ENCODE data around the gene PRDM16.
"Not testable (repeated sequence)": the region's sequence is repeated elsewhere in the genome, so short reads cannot be mapped to it uniquely, and the experiment has no call there.

Gene PRDM16

DNA sequence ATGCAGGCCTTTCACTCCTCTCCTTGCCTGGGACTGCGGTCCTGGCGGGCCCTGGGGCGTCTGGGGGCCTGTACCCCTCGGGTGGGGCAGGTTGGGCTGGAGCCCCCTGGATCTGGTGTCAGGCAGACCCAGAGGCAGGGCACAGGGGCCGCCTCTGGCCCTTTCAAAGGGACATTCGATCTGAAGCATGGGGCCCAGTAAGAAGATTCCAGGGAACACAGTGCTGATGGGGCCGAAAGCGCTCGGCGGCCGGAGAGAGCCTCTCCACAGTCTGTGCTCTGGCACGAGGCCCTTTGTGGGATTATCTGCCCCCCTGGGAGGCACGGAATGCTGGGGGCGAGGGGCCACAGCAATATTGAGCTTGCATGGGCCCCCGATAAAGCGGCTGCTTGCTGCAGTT is 15.2 kb downstream of the PRDM16 start:
- DNase-seq, result no peak

DNA sequence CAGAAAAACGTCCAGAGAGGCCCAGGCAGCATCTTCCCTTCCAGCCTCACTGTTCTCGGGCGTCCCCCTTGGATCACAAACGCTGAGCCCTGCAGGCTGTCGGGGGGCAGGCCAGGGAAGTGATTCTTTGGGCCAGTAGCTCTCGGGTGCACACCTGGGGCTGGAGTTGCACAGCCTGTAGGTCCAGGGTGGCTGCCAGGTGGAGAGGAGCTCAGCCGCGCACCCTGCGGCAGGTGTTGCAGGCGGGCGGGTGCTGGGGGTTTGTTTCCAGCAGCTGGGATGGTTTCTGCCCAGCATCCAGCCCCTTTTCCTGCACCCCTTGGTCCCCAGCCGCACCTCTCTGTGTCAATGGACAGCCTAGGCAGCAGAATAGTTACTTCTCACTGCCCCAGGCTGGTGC is 15.7 kb downstream of the PRDM16 start:
- no peak for DNase-seq

DNA sequence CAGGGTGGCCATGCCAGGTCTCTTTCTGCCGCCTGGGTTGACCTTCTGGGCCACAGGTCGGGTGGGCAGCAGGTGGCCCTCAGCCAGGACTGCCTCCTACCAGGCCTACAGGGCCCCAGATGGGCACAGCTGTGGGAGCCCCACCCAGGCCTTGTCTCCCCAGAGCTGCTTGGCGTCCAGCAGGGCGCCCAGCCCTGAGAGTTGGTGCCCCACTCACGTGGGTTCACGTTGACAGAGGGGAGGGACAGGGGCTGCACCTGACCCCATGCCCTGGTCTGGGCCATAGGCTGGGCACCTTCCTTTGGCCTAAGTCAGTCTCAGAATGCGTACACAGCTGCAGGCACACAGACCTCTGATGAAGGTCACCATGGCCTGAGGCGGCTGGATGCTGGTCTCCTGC is 16.7 kb downstream of the PRDM16 start:
- DNase-seq, result no peak

DNA sequence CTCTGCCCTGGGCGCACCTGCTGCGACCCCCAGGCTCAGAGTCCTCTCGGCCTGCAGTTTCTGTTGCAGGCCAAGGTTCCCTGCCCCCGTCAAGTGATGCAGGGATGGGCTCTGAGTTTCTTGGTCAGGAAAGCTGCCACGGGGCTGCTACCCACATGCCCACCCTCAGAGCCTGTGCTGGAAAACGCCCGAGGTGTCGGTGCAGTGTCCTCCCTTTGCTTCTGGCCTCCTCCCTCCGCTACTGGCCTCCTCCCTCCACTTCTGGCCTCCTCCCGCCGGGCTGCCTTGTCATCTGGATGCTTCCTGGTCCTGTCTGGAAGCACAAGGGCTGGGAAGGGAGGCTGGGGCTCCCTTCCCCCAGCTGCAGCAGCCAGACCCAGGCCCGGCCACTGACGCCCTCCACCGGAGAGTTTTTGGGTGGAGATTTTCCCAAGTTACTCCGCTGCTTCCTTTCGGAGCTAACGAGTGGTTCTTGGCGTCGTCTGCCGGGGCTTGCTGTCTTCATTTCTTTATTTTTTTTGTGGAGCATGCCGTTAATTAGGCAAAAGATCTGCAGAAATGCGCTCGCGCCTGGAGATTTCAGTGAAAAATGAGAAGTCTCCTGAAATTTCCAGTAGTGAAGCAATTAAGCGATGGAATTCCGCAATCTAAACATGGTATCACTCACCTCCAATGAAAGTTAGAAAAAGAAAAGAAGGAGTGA is 17.4 kb downstream of the PRDM16 start:
- DNase-seq, result no peak

DNA sequence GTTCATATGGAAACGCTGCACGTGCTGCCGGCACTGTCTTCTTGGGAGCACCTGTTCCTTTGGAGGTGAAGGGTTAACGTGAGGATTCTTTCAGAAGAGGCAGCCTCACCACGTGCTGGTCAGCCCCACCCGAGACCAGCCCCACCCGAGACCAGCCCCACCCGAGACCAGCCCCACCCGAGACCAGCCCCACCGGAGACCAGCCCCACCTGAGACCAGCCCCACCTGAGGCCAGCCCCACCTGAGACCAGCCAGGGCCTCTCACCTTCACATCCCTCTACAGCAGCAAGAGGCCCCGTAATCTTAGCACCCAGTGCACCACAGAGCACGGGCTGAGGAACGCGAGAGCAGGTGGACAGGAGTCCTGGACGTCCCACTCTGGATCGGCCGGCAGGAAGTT is 18.0 kb downstream of the PRDM16 start:
- DNase-seq, result no peak

DNA sequence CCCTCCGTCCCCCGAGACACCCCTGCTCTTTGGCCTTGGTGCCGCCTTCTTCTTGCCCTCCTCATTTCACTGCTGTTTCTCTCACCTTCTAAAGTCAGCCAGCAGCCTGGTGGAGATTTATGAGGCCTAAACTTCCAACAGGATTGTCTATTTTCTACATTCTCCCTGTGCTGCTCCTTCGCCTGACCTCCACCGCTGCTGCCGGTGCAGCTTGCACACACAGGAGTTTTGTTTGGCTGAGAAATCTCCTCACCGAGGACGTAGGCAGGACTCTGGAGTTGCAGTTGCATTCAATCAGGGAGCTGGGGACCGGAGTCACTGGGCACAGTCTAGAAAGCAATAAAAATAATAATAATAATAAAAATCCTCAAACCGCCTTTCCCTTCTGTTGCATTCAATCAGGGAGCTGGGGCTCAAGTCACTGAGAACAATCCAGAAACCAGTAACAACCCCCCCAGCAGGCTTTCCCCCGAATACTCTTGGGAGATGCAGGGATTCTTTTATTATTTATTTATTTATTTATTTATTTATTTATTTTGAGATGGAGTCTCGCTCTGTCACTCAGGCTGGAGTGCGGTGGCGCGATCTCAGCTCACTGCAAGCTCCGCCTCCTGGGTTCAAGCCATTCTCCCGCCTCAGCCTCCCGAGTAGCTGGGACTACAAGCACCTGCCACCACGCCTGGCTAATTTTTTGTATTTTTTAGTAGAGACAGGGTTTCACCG is 19.1 kb downstream of the PRDM16 start:
- DNase-seq, result not testable (repeated sequence)

DNA sequence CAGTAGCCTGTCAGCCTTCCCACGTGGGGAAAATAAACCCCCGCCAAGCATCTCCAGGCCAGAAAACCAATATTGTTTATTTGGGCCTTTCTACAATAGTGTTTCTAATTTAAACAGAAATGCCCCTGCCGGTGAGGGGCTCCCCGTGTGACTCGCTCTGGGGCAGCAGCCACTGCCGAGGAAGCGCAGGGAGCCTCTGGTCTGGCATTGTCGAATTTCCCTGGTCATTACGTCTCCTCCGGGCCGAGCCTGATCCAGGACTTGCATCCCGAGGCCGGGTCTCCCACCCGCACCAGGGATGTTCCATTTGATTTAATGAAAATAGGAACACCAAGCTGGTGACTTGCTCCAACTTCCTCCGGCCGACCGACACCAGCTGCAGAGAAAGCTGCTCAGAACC is 20.5 kb downstream of the PRDM16 start:
- DNase-seq, result no peak

DNA sequence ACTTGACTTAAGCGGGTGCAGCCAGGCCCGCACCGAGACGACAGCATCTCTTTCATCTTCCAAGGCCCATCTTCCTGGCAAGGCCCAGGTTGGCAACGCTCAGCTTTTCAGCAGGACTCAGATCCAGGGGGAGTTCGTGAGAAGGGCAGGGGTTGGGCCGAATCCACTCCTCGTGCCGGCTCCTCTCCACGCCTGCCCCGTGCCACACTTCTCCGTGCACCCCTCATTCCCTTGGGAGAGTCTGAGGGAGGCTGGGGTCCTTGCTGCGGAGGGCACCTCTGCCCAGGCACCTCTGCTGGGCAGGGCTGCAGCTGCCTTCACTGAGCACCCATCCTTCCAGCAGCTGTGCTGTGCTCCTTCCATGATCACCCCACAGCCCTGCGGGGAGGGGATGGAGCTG is 22.3 kb downstream of the PRDM16 start:
- DNase-seq, result no peak

DNA sequence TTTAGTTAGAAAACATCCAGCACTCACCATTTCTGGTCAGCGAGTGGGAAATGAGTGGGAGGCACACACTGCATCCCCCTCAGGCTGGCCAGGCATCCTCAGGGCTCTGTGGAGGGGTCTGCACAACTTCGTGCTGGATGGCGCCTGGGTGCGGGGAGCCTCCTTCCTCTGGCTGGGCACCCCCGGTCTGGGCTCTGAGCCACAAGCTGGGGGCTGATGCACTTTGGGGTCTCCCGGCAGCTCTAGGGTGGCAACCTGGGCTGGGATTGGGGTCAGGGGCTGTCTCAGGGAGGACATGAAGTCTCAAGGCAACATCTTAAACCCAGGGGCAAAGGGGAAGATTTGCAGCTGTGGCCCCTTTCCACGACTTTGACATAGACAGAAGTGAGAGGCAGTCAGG is 23.5 kb downstream of the PRDM16 start:
- DNase-seq, result no peak

DNA sequence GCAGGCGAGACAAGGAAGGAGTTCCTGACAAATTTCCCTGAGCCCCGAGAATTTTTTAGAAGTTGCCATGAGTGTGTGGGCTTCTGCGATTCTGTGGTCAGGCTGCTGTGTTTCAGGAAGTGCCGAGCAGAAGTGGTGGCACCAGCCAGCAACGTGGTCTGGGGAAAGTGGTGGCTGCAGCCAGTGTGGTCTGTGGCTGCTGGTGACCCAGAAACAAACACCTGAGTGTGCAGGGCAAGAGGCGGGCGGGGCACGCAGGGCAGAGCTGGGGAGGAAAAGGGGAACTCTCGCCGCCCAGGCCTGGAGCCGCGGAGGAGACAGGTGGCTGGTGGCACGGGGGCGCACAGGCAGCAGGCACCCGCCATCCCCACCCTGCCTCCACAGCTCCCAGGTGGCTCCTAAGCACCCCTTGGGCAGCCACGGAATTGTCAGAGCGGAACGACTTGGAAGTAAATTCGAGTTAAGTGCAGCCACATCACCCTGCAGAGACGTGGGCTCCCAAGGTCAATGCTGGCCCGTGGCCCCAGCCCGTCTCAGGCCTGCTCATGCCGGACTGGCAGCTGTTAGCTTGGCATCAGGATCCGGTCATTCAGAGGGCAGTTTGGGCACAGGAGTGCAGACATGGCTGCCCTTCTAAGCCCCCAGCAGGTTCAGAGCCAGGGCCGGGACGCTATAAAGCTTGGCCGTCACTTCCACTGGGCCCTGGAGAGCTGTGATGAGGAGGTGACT is 25.1 kb downstream of the PRDM16 start:
- DNase-seq, result no peak

DNA sequence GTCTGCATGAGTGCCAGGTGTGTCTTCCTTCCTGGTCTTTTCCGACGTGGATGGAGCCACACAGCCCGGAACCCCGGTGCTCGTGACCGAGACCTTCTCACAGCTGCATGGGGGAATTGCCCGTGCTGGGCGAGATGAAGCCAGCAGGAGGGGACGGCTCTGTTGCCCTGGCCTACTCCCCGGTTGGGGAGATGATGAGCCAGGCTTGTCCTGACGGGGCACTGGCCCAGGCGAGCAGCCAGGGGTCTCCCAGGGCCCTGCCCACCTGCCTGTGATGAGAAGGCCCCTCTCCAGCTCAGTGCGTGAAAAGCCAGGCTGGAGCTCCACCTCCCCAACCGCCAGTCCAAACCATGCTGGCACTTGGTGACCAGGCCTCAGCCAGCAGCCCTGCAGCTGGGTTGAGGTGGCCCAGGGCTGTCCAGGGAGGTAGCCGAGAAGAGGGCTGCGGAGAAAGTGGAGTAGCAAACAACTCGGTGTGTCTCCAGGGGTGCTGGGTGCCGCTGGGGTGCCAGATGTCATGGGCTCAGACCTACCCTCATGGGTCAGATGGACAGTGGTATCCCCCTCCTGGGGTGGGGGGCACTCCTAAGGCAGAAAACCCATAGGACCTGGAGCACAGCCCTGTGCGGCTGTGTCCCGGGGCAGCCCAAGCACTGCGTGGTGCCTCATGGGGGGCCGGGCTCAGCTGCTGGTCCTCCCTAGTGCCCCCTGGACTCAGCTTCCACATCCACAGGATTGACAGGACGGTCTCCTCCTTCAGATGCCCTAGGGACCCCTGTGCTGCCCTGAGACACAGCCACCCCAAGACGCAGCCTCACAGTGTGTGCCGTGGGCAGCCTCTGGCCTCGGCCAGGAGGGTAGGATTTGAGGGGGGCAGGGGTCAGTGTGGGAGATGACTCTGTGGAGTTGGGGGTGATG is 26.1 kb downstream of the PRDM16 start:
- DNase-seq, result no peak

DNA sequence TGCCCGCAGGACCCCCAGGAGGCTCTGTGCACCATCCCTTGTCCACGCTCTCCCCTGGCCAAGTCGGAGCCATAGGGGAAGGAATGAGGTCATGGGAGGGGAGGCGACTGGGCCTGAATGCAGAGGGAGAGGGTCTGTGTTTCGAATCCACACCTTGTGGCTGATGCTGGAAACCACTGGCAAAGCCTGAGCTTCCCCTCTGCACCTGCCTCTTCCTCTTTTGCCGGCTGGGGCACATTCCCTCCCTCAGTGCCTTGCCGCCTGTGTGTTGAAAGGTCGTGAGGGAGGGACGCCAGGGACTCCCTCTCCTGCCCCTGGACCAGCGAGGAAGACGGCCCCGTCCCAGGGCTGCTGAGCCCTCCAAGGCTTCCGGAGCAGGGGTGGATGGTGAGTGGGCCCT is 27.3 kb downstream of the PRDM16 start:
- DNase-seq, result no peak

DNA sequence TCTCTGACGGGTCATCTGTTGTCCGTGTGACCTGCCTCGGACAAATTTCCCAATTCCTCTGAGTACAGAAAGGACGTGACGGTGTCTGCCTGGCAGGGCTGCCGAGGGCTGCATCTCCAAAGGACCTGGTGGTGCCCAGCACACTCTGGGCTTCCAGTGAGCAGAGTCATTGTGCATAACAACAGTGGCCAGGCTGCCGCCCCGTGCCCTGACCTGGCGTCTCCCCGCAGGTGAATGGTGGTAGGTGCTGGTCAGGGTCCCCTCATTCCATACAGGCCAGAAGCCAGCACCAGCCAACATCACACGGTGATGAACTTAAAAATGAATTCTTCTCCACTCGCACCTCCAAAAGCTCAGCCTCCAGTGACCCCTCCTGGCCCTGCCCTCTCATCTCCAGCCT is 28.2 kb downstream of the PRDM16 start:
- DNase-seq, result no peak

DNA sequence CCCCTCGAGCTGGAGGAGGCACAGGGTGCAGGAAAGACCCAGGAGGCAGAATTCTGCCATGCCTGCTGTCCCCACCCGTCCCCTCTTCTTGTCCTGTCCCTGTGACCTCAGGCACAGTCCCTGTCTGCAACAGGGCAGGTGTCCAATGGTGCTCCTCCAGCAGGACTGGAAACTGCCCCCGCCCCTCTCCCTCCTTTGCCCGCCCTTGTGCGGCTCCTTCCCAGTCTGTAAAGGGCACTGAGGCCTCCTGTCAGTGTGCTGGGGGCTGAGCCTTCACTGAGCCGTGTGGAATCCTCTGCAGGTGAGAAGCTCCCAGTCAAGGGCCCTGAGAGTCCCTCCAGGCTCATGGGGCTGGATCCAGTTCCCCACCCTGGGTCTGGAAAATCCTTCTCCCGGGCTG is 28.9 kb downstream of the PRDM16 start:
- no peak for DNase-seq

DNA sequence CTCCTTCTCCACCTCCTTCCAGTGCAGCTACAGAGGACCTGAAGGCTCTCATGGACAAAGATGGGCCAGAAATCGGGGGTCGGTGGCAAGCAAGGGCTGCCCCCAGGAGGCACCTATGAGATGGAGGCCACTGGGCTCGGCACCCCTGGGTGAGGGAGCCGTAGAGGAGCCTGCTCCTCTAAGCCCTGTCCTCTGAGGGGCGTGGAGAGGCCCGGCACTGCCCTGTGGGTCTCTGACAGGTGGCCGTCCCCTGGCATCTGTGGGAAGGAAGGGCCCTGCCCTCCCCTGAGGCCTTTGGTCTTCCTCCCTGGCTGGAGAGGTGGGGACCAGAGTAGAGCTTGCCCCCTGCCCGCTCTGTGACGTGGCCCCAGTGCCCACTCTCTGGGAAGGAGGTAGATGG is 30.9 kb downstream of the PRDM16 start:
- DNase-seq, result no peak

DNA sequence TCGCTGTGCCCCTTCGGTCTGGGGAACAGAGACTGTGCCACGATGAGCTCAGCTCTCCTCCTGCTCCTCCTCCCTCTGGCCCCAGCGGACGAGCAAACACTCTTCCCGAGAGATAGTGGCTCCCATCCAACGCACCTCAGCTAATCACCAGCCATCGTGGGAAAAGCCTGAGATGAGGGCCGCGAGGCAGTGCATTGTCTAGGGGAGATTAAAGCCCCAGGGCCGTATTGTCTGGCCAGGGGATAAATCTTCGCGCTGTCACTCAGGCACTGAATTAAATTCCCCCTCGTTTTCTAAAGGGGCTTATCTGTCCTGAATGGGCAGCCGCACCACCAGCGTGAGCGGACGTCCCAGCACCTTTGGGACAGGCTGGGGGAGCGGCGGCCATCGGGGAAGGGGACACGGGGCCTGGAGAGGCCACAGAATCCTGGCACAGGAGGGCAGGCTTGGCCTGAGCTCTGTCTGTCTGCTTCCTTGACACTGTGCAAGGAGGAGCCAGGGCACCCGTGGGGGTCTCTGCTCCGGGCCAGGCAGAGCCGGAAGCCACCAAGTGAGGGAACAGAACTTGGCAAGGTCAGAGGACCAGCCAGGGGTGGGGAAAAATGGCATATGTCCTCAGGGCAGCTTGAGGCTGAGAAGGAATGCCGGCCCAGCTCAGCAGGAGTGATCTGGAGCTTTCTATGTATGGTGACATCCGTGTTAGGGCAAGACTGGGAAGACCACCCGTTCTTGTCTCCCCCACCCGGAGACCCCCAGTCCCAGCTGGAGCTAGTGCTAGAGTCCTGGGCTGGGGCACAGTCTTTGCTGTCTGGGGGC is 32.3 kb downstream of the PRDM16 start:
- no peak for DNase-seq

DNA sequence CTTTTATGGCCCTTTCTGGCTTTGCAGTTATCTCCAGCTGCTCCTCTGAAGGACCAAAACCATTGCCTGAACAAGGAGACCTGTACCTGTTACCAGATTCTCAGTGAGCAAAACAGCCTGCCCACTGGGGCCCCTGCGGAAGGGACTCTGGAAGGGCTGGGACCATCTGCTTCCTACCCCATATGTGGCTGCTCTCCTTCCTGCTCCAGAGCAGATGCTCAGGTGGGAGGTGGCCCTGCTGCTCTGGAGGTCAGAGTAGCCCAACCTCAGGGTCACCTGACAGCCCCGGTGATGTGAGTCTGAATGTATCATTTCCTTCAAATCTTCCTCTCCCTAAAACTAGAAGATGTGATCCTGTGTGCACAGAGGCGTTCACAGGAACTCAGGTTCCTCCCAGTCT is 33.6 kb downstream of the PRDM16 start:
- DNase-seq, result no peak

DNA sequence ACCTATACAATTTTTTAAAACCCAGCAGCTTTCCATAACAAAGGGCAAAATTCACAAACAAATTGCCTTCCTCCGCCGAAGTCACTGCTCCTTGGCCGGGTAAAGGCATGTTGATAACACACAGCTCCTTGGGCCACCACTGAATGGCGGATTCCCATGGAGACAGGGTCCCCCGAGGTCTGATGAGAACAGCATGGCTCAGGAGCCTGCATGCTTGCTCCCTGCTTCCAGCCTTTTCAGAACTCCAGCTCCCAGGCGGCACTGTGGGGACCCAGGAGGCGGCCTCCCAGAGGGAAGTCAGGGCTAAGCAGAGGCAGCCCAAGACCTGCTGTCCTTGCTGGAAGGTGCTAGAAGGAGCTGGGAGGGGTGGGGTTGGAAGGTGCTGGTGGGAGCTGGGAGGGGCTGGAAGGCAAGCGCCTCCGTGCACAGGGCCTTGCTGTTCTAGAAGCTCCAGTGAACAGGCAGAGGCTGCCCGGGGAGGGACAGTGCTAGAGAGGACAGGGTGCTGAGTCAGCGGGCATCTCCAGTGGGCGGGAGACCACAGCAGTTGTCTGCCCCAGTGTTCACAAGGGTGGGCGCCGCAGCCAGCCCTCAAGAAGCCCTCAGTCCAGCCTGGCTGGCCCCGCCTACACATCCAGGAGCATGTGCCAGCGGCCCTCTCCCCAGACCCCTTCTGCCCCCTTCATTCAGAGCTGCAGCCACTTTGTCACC is 35.1 kb downstream of the PRDM16 start:
- DNase-seq, result no peak

DNA sequence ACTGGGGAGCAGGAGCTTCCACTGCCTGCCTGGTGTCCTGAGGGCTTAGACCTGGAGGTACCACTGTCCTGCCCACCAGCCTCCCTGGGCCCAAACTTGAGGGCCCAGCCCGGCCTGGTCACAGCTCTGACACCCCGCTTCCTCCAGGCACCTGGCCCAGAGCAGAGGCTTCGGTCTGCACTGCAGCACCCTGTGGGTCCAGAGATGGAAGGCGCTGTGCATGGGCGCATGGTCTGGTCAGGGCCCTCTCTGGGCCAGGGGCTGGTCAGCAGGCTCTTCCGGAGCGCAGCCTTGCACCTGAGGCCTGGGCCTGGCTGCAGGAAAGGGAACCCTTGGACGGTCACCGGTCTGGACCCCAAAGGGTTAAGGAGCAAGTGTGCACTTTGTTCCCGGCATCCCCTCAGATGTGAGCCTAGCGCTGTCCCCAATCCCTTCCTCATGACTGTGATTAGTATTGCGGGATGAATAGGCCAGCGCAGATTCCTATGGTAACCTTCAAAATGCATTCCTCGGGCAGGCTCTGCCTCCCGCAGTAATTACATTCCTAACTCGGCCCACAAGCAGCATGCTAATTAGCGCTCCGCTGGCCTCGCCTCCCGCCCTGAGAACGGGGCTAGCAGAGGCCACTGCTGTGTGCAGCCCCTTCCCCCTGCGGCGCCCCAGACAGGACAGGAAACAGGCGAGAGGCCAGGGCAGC is 36.3 kb downstream of the PRDM16 start:
- no peak for DNase-seq

DNA sequence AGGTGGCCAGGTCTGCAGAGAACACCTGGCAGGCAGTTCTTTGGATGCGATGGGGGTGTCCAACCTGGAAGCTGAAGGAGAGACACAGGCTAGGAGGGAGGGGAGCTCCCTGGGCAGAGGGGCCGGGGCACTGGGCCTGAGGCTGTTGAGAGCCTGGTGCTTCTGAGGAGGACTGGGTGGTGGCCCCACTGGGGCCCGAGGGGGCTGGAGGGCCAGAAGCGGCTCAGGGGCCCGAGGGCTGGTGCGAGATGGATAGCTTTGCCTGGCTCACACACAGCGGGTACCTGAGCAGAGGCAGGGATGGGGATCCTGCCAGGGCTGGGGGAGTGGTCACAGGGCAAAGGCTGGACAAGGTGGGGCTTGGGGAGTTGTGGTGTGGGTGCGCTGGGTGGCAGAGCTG is 37.2 kb downstream of the PRDM16 start:
- no peak for DNase-seq

DNA sequence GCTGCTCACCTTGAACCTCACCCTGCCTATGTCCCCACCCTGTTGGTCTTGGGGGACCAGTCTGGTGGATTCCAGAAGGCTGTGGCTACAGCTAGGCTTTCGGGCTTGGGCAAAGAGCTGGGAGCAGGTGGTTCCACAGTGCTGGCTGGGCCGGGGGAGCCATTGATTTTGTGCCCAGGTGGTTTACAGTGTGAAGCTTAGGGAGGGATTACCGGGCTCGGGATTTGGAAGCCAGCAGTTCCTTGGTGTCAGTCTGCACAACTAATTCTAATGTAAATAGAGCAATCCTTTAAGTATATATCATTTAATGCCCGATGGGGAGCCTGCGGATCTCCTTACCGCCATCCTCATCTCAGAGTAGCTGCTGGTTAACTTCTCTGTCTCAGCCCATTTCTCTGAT is 38.2 kb downstream of the PRDM16 start:
- no peak for DNase-seq

All from CD4-positive, alpha-beta T cell treated with Interleukin-6 for 4 hours (primary cell).